Head of caudate nucleus (tissue), 42 donors: Measurements from ENCODE around the gene RPL37.
"Not testable (repeated sequence)": the region's sequence is repeated elsewhere in the genome, so short reads cannot be mapped to it uniquely, and the experiment has no call there.

Source experiments
- DNase-seq, 42 donors: peaks; one replicate each; pipeline versions ENCODE4 v3.0.0 to v3.0.0-alpha.2; 2020 to 2021; ENCODE audit warnings: mixed read lengths in 7 of 42
- intact Hi-C: fragments of 100-400 bp; cut with DNase I; formaldehyde crosslinking; loops from one replicate; pipeline ENCODE4 v1.15.0; 2022

The RPL37 gene

DNA sequence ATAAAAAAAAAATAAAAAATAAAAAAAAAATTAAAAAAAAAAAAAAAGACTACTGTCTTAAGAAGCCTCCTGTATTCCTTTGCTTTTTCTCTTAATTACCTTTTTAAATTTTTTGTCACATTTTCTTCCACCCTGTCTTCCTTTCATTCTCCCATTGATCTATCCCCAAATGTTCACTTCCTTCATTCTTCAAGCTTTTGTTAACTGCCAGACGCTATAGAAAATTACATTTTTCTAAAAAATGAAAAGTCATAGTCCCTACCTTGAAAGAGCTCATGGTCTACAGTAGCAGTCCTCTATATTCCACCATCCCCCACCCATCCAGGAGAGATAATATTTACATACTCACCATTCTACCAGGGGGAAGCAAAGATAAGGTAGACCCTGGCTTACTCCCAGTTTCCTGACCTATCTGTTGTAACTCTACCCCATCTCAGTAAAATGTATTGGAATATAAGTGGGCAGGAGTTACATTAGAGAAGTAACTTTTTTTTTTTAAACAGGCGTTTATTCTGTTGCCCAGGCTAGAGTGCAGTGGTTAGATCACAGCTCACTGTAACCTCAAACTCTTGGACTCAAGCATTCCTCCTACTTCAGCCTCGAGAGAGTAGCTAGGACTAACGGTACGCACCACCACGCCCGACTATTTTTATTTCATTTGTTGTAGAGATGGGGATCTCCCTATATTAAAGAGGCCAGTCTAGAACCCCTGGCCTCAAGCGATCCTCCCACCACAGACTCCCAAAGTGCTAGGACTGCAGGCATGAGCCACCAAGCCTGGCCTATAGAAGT is 33.1 kb downstream of the RPL37 start:
- intact Hi-C loops, result no loop called here
- DNase-seq, result no peak

DNA sequence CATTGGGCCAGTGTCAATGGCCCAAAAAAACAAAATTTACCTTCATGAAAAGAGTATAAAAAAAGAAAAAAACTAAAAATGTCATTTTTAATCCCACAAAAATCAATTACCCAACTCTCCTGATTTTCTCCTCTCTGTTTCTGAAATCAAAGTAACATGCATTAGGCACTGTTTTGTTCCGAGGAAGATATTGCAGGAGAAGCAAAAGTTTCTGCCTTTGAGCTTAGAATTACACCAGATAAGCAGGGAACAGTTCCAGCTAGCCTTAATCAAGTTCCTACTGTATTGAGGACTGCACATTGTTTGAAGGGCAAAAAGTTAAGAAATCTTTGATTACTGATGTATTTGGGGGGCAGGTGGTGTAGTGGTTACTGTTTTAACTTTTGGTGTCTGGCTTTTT is 35.8 kb downstream of the RPL37 start:
- DNase-seq, result no peak
- intact Hi-C loops, result no loop called here

DNA sequence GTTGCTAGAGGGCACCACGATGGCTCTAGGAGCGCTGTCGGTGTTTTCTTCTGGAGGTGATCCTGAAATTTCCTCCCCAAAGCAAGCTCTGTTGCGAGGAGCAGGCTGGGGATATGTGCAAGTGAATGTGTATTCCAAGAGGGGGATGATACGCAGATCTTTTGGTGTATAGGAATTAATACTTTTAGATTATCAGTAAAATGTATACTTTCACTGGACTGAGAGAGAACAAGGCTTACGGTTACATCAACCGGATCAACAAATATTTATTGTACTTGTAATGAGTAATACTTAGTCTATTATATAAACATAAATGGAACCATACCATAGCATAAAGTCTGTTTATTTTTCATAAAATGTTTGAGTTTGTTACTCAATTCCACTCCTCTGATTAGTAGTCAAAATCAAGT is 36.2 kb downstream of the RPL37 start:
- no peak for DNase-seq
- intact Hi-C loops, result loop anchor here (1.0 kb wide), 1 partner anchor 36 kb away; the partner anchor contains the start of gene RPL37

DNA sequence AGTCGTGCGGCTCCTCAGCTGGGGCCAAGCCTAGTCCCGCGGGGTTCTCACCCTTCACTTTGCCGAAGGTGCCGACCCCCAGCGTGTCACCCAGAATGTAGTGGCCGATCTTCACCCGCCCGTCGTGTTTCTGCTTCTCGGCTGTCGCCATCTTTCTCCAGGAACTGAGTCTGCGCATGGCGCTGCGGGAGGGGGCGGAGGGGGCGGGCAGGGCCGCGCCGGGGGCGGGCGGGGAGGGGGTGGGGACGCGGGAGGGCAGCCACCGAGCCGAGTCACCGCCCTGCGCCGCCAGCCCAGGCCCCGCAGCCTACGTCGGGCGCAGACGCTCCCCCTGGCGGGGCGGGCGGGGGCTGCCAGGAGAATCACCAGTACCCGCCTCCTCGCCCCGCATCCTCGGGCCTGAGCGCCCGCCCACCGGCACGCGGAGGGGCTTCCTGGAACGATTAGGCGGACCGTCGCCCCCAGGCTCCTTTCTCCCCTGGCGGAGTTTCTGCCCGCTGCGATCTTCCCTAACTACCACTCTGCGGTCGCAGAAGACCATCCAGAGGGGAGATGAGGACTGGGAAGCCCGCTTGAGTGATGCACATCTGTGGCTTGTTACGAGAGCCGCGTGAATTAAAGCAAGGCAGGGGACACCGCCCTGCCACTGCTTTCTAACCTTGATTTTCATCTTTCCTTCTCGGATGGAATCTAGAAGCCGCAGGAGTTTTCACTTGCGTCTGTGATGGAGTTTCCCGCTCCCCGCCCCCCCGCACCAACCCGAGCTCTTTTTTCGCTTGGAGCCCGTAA is 36.8 kb downstream of the RPL37 start, which contains the start of gene PRKAA1:
Gene PRKAA1 (minus strand): TSS at position 363 of the 789 bp plus-strand sequence. CDS start 185 bp downstream, at position 178.
- intact Hi-C loops, result loop anchor here (1.0 kb wide), 1 partner anchor 37 kb away; the partner anchor contains the start of gene RPL37

DNA sequence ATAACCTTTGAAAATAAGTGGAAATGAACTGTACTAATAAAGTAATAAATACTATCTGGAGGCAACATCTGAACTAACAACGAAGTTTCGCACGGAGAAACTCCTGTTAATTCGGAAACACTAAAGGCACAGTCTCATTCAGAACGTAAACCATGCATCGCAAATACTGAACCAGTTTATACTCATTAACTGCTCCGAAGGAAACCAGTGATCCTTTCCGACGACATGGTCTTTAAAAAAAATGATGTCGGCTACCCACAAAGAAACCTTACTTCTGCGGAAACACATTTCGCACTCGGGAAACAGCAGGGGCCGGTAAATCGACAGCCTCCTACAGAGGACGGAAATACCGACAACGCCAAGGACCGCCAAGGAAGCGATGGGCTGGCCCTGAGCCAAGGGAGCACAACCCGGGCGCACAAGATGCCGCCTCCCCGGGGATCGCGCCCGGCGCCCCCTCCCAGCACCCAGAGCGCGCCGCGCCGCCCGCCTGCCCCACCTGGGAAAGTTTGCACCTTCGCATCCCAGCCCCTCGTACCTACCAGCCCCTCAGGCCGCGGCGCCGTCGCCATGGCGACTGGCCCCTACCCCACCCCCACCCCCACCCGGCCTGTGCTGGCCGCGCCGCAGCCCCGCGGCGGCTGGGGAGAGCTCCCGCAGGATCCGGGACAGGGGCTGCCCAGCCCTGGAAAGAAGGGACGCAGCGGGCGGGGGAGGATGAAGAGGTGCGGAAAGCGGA is 37.6 kb downstream of the RPL37 start:
- intact Hi-C loops, result loop anchor here (1.0 kb wide), 1 partner anchor 38 kb away; the partner anchor contains the start of gene RPL37
- peak; percentile 35 to 83 (median 64) for DNase-seq

More for the DNA sequence above, 36.8 kb downstream of the RPL37 start, which contains the start of gene PRKAA1:
- DNase-seq, result peak; percentile 69 to 96 (median 90)

DNA sequence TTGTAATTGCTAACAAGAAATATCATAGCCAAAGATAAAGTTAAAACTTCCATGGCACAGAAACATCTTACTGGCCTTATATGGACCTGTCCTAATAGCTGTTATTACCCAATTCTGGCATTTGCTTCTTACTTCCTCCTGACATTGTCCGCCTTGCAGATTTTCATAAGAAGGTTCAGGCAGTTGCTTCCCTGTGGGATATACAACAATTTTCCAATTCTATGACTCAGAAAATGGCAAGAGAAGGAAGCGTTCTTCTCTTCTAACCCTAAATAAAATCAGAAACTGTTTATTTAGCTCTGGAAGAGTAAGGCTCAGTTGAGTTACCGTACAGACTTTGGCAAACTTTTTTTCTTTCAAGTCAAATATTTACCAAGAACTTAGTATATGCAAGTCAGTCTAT is 38.5 kb downstream of the RPL37 start:
- DNase-seq, result no peak
- intact Hi-C loops, result no loop called here

DNA sequence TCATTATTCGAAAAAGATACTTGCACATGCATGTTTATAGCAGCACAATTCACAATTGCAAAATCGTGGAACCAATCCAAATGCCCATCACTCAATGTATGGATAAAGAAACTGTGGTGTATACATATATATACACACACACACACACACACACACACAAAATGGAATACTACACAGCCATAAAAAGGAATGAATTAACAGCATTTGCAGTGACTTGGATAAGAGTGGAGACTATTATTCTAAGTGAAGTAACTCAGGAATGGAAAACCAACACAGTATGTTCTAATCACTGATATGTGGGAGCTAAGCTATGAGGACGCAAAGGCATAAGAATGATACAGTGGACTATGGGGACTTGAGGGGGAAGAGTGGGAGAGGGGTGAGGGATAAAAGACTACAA is 40.1 kb downstream of the RPL37 start:
- DNase-seq, intact Hi-C loops: not testable (repeated sequence)

DNA sequence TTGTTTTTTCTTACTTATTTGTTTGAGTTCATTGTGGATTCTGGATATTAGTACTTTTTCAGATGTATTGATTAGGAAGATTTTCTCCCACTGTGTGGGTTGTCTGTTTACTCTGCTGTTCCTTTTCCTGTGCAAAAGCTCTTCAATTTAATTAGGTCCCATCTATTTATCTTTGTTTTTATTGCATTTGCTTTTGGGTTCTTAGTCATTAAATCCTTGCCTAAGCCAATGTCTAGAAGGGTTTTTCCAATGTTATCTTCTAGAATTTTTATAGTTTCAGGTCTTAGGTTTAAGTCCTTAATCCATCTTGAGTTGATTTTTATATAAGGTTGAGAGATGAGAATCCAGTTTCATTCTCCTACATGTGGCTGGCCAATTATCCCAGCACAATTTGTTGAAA is 40.7 kb downstream of the RPL37 start:
- intact Hi-C loops, DNase-seq: not testable (repeated sequence)

DNA sequence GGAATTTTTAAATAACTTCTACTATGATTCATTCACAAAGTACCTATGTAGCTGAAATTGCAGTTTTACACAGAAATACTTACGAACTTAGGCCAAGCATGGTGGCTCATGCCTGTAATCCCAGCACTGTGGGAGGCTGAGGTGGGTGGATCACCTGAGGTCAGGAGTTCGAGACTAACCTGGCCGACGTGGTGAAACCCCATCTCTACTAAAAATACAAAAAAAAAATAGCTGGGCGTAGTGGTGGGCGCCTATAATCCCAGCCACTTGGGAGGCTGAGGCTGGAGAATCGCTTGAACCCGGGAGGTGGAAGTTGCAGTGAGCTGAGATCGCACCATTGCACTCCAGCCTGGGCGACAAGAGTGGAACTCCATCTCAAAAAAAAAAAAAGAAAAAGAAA is 42.3 kb downstream of the RPL37 start:
- DNase-seq, intact Hi-C loops: not testable (repeated sequence)

DNA sequence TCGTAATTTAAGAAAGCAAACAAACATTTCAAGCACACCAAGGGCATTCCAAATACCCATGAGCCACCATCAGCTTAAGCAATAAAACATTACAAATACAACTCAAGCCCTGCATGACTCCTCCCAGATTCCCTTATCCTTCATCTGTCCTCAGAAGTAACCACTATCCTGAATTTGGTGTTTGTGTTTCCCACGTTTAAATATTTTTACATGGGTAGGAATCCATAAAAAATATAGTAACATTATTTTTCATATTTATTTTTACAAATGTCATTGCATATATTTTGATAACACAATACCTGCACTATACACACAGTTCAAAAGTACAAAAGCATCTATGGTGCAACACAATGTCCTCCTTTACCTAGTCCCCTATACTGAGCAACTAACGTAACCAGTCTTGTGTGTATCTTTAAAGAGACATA is 43.3 kb downstream of the RPL37 start:
- intact Hi-C loops, result no loop called here
- DNase-seq, result no peak

DNA sequence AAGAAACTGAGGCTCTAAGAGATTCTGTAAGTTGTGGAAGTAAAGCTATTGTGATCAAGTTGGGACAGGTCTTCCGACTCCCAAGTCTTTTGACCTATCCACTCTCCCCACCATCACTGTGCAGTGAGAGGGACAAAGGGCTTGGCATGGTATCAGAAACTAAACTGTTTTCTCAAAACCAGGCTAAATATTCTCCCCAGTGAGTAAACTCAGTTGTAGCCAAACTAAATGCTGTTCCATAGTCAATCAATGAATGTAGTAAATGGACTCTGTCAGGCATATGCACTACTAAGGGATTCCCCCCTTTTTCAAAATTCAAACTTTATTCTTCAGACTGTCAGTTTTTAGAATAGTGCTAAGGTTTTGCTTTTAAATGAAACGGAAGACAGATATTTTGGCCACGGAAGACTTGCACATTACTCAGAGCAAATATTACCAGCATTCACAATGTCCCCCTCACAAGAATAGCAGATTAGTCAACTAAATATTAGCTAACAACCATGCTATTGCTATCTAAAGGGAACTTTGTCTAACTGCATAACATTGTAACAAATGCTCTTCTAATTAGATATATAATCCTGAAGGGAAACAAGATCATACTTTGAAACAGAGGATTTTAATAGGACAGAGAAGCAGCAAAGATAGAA is 44.0 kb downstream of the RPL37 start:
- DNase-seq, result no peak
- intact Hi-C loops, result no loop called here

DNA sequence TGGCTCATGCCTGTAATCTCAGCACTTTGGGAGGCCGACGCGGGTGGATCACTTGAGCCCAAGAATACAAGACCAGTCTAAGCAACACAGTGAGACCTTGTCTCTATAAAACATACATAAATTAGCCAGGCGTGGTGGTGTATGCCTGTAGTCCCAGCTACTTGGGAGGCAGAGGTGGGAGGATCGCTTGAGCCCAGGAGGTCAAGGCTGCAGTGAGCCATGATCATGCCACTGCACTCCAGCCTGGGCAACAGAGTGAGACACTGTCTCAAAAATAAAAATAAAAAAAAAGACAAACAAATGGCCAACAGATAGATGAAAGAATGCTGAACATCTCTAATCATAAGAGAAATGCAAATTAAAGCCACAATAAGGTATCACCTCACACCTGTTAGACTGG is 46.1 kb downstream of the RPL37 start:
- intact Hi-C loops, DNase-seq: not testable (repeated sequence)

DNA sequence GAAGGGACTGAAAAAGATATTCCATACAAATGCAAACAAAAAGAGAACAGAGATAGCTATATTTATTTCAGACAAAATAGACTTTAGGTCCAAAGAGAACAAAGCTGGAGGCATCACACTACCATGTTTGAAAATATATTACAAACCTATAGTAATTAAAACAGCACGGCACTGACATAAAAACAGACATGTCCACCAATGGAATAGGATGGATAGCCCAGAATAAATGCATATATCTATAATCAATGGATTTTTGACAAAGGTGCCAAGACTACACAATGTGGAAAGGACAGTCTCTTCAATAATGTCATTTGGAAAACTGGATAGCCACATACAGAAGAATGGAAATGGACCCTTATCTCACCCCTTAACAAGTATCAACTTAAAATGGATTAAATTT is 47.0 kb downstream of the RPL37 start:
- intact Hi-C loops, result no loop called here
- DNase-seq, result no peak

DNA sequence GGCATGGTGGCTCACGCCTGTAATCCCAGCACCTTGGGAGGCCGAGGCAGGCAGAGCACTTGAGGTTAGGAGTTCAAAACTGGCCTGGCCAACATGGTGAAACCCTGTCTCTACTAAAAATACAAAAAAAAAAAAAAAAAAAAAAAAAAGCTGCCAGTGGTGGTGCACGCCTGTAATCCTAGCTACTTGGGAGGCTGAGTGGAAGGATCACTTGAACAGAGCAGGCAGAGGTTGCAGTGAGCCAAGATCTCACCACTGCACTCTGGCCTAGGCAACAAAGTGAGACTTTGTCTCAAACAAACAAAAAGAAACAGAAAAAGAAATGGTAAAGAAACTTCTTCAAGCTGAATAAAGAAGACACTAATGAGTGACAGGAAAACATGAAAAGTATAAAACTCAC is 48.4 kb downstream of the RPL37 start:
- DNase-seq, intact Hi-C loops: not testable (repeated sequence)

DNA sequence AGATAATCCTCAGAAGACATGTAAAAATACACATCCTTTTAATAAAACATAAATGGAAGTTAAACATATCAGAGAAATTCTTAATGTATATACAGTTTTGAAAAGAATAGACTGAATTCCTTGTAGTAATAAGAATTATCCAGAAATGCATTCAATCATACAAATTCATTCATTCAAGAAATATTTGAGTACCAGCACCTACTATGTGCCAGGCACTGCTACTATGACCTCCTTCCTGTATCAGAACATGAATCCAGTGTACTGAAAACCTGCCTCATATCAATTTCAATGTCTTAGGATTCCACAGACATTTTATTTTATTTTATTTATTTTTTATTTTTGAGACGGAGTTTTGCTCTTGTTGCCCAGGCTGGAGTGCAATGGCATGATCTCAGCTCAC is 50.1 kb downstream of the RPL37 start:
- no peak for DNase-seq
- intact Hi-C loops, result no loop called here

DNA sequence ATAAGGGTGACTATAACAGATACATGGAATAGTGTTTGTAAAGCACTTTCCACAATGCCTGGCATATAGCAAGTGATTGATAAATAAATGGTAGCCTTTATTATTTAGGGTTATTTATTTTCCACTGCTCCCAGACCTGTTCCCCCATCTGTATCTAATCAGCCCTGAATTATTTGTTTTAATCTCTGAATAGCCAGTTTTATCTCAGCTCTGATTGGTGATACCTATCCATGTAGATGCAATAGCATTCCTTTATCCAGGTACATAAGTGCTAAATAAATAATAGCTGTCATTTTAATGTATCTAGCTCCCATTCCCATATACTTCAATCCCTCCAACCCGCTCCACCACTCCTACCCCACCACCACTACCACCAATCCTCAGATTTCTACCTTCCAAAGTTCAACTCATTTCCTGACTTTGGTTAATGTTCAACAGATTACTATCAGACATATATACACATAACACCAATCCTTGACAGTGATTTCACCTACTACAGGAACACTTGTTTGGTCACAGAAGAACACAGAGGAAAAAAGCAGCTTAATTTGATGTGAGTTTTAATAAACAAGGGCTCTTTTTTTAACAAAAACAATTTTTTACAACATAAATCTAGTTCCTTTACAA is 50.9 kb downstream of the RPL37 start:
- DNase-seq, result no peak
- intact Hi-C loops, result no loop called here

DNA sequence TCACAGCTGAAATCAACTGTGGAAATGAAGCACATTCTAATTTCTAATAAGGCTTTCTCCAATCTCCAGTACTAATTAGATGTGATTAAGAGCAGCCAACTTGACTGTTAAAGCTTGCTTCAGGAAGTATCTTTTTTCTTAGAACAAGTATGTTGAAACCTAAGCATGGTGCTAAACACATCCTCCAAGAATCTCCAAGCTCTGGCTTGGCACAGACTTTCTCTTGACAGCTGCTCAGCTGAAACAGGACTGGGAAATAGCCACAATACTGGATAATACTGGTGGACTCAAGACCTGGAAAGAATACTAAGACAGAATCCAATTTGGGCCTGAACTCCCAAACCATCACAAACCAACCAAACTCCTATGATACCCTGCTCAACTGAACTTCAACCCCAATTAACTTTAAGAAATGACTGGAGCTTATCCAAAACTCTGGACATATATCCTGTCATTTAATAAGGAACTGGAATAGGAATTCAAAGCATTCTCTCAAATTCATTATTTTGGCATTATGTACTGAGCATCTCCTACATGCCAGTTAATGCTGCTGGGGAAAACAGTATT is 53.1 kb downstream of the RPL37 start:
- intact Hi-C loops, result no loop called here
- DNase-seq, result no peak

DNA sequence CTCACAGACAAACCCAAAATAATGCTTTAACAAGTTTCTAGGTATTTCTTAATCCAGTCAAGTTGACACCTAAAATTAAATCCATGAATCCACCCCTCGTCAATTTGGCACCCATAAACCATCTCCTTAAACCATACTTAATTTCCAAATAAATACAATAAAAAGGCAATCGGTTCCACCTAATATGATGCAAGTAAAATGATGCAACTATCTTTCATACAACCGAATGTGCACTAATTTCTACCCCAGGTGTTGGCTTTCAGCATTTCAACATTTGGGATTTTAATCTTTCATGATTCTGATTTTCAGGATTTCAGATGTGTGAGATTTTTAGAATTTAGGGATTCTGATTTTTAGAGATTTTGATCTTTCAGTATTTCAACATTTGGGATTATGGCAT is 54.2 kb downstream of the RPL37 start:
- intact Hi-C loops, result no loop called here
- DNase-seq, result no peak
